Measurements from ENCODE around the gene FRMD4A. TPM values are rescaled to one million over a fixed set of nuclear protein-coding genes. Genes with fewer than 3 reads are reported as not detected.

The FRMD4A gene
- total RNA-seq, 2 donors from 2014 or later = 8.6 to 10.2 TPM

DNA sequence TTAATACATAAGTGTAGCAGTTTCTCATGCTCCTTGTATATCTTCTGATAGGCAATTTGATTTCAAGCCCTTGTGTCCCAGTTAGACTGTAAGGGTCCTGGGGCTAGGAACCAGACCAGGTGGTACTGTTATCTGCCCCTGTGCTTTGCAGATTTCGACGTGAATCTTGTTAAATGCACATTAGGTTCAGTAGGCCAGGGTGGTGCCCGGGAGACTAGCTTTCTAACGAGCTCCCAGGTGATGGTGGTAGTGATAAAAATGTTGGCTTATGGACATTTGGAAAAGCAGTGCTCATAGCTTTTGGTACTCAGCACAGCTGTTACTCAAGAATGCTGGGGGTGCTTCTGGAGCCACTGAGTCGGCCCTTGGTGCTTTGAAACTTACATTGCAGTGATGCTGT, 679.8 kb downstream of the FRMD4A start:
- H3K4me1 ChIP-seq = no peaks in the 10 kb centered on the region
- no peak for DNase-seq
- H3K9me3 ChIP-seq = no peaks in the 10 kb centered on the region
- no peaks in the 10 kb centered on the region for H3K36me3 ChIP-seq
- TF ChIP-seq, protein P1, sequence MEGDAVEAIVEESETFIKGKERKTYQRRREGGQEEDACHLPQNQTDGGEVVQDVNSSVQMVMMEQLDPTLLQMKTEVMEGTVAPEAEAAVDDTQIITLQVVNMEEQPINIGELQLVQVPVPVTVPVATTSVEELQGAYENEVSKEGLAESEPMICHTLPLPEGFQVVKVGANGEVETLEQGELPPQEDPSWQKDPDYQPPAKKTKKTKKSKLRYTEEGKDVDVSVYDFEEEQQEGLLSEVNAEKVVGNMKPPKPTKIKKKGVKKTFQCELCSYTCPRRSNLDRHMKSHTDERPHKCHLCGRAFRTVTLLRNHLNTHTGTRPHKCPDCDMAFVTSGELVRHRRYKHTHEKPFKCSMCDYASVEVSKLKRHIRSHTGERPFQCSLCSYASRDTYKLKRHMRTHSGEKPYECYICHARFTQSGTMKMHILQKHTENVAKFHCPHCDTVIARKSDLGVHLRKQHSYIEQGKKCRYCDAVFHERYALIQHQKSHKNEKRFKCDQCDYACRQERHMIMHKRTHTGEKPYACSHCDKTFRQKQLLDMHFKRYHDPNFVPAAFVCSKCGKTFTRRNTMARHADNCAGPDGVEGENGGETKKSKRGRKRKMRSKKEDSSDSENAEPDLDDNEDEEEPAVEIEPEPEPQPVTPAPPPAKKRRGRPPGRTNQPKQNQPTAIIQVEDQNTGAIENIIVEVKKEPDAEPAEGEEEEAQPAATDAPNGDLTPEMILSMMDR (IDR thresholded peaks at IDR 0.05) = no peak
- H3K27me3 ChIP-seq = no peaks in the 10 kb centered on the region
- intact Hi-C loops (cut with DNase I) = no loop called here
- H3K27ac ChIP-seq = no peak overlapping the region
- H3K9ac ChIP-seq (ENCODE audit: low read depth in 2 of 2, low read length in 2 of 2) = no peak overlapping the region
- no peak overlapping the region for H3K4me3 ChIP-seq

DNA sequence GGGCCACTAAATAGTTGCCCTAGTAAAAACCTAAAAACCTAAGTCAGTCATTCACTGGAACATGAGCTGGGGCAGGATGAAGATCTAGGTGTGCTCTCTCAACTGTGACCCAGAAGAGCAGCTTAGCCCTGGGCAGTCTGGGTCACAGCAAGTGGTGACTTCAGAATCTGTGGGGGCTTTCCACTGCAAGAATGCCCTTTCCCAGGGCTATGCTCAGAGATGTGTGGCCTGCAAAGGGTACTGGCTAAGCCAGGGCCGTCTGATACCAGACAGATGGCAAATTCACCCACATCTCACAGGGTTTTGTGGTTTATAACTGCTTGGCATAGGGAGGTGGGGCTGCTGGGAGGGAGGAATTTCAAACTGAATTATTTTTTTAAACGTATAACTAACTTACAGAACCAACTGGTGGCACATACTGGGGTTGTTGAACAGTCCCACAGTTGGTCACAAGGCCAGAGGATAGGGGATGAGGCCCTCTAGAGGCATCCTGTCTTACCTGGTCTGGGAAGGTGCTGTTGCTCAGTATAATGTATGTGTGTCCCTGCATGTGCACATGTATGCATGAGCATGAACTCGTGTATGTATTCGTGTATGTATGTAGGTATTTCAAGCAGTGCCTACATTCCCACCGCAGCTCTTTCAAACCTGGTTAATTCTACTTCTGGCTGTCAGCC, 680.7 kb downstream of the FRMD4A start:
- TF ChIP-seq, protein P1 (IDR thresholded peaks at IDR 0.05) = no peak
- no peak overlapping the region for H3K4me3 ChIP-seq
- H3K4me1 ChIP-seq = no peaks in the 10 kb centered on the region
- H3K36me3 ChIP-seq = no peaks in the 10 kb centered on the region
- H3K27me3 ChIP-seq = no peaks in the 10 kb centered on the region
- intact Hi-C loops (cut with DNase I) = no loop called here
- no peaks in the 10 kb centered on the region for H3K9me3 ChIP-seq
- no peak overlapping the region for H3K9ac ChIP-seq (ENCODE audit: low read depth in 2 of 2, low read length in 2 of 2)
- no peak overlapping the region for H3K27ac ChIP-seq
- no peak for DNase-seq

DNA sequence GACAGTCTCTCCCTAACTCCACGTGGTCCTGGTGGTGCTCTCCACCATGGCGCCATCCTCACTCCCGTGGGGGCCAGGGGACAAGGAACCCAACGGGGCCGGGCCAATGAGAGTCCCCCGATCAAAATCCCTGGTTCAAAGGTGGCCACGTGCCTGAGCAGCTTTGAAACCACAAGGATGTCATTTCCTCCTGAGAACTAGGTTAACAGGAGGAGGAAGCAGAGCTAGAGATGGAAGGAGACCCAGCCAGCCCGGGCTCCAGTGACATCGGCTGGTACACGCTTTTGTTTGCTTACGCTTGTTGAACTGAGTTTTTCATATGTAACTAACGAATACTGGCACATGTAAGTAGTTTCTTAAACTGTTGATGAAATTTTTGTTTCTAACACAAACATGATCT, 682.3 kb downstream of the FRMD4A start:
- no peak overlapping the region for H3K4me3 ChIP-seq
- TF ChIP-seq, protein P1 (IDR thresholded peaks at IDR 0.05) = no peak
- DNase-seq = no peak
- H3K27ac ChIP-seq = no peak overlapping the region
- no peak overlapping the region for H3K9ac ChIP-seq (ENCODE audit: low read depth in 2 of 2, low read length in 2 of 2)
- H3K4me1 ChIP-seq = no peaks in the 10 kb centered on the region
- no peaks in the 10 kb centered on the region for H3K9me3 ChIP-seq
- no peaks in the 10 kb centered on the region for H3K36me3 ChIP-seq
- no peaks in the 10 kb centered on the region for H3K27me3 ChIP-seq
- intact Hi-C loops (cut with DNase I) = no loop called here

DNA sequence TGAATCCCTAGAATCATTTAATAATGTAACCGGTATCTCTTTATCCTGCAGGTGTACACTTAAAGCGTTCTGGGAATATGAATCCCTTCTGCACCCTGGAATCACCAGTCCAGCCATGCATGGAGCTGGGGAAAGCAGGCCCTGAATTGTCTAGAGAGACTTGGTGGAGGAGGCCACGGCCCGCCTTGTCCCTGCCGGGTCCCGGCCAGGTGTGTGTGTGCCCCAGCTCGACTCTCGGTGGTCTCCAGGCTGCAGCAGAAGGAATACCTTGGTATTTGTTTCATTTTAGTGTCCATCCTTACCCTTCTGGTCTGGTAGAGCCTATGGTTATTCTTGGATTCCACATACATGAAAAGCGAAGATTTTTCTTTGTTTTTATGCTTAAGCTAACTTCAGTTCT, 685.9 kb downstream of the FRMD4A start:
- intact Hi-C loops (cut with DNase I) = no loop called here
- TF ChIP-seq, protein P1 (IDR thresholded peaks at IDR 0.05) = no peak
- H3K27ac ChIP-seq = no peak overlapping the region

DNA sequence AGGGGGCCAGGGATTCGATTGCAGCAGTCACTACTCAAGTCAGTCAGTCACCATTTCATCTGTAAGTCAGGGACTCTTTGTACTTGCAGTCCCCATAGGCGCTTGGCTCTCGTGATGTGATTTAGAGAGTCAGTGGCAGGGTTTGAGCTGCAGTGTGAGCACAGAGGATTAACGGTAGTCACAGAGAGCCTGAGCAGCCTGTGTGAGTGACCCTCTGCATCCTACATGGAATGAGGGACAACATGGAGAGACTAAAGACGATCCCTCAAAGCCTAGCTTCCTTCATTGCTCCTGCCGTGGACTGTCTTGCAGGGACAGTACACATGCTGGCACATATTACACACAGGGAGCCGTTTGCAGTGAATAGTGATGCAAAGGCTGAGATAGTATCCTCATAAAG, 687.7 kb downstream of the FRMD4A start:
- Histone ChIP-seq H3K27ac (no peak overlapping the region), H3K36me3 (no peaks in the 10 kb centered on the region), H3K27me3 (no peaks in the 10 kb centered on the region), H3K4me3 (no peak overlapping the region), H3K9ac (ENCODE audit: low read depth in 2 of 2, low read length in 2 of 2) (no peak overlapping the region), H3K4me1 (no peaks in the 10 kb centered on the region), H3K9me3 (no peaks in the 10 kb centered on the region)
- intact Hi-C loops (cut with DNase I) = no loop called here
- DNase-seq = no peak
- TF ChIP-seq, protein P1 (IDR thresholded peaks at IDR 0.05) = no peak

More for the DNA sequence above, 685.9 kb downstream of the FRMD4A start:
- H3K27me3 ChIP-seq = no peaks in the 10 kb centered on the region
- no peak overlapping the region for H3K4me3 ChIP-seq
- no peak overlapping the region for H3K9ac ChIP-seq (ENCODE audit: low read depth in 2 of 2, low read length in 2 of 2)
- no peak for DNase-seq
- no peaks in the 10 kb centered on the region for H3K4me1 ChIP-seq
- H3K9me3 ChIP-seq = no peaks in the 10 kb centered on the region
- no peaks in the 10 kb centered on the region for H3K36me3 ChIP-seq
